Lung (tissue), 12 donors: ENCODE data around the gene IFI35. TPM values are rescaled to one million over a fixed set of nuclear protein-coding genes. Genes with fewer than 3 reads are reported as not detected.

Source experiments
- ATAC-seq: fragments of 200-7000 bp; cut with Tn5 transposase; one replicate; pipeline ENCODE4 v1.9.1; 2020; ENCODE audit warnings: moderate number of reproducible peaks; ENCODE audit not compliant: insufficient read depth, low FRiP score
- DNase-seq, 3 donors: peaks; one replicate each; pipeline ENCODE4 v3.0.0-alpha.2; 2013 to 2017
- H3K27ac ChIP-seq, 2 donors: one replicate each; pipeline ENCODE4 v1.5.1; 2013; ENCODE audit warnings: mild to moderate bottlenecking in 2 of 2, moderate library complexity in 2 of 2, control low read depth in 1 of 2, inconsistent platforms in 1 of 2, low read depth in 1 of 2, low read length in 1 of 2
- H3K27me3 ChIP-seq, 3 donors: one replicate each; pipeline ENCODE4 v1.5.1; 2013; ENCODE audit warnings: low read length in 2 of 3; ENCODE audit not compliant: control insufficient read depth in 3 of 3, insufficient read depth in 3 of 3
- H3K36me3 ChIP-seq, 4 donors: one replicate each; pipeline ENCODE4 v1.5.1; 2013; ENCODE audit warnings: low read length in 4 of 4, mild to moderate bottlenecking in 1 of 4, moderate library complexity in 1 of 4; ENCODE audit not compliant: control insufficient read depth in 4 of 4, insufficient read depth in 4 of 4
- H3K4me1 ChIP-seq, 5 donors: one replicate each; pipeline ENCODE4 v1.5.1; 2013; ENCODE audit warnings: low read length in 5 of 5, mild to moderate bottlenecking in 2 of 5, moderate library complexity in 1 of 5; ENCODE audit not compliant: control insufficient read depth in 5 of 5, insufficient read depth in 5 of 5
- H3K4me3 ChIP-seq: one replicate; pipeline ENCODE4 v1.5.1; 2013; ENCODE audit warnings: mild to moderate bottlenecking, control low read depth, moderate library complexity
- H3K9ac ChIP-seq, 2 donors: one replicate each; pipeline ENCODE4 v1.5.1; 2013; ENCODE audit warnings: low read length in 2 of 2, control low read depth in 1 of 2; ENCODE audit not compliant: insufficient read depth in 1 of 2
- H3K9me3 ChIP-seq, 4 donors: one replicate each; pipeline ENCODE4 v1.5.1; 2013; ENCODE audit warnings: low read length in 3 of 4, mild to moderate bottlenecking in 1 of 4, moderate library complexity in 1 of 4; ENCODE audit not compliant: control insufficient read depth in 4 of 4, insufficient read depth in 3 of 4
- WGBS, 2 donors: extraction: QIAGEN DNeasy Blood & Tissue Kit; methylation state at CpG; one replicate each; pipeline ENCODE4 v1.1.7; 2013; 5-methylcytosine and 5-hydroxymethylcytosine counted together
- polyA plus RNA-seq, 2 donors: library from polyadenylated mRNA; stranded (reverse); fragments of 200-250 nt; gene quantifications; one replicate each; pipeline ENCODE4 v1.2.1, GENCODE V29; 2013
- total RNA-seq, 2 donors: library from RNA; depleted of rRNA in 1 of 2; stranded (reverse); fragments of >200 nt in 1 of 2; gene quantifications; one replicate each; pipeline ENCODE4 v1.2.1, GENCODE V29; 2014 to 2021
- TF ChIP-seq, protein P1 (sequence below): IDR thresholded peaks from 2 replicates; pipeline ENCODE4 v1.5.1; 2012; ENCODE audit warnings: mild to moderate bottlenecking; ENCODE audit errors: control extremely low read depth, extremely low read depth
- donor health status: control.
- donor health status: control.
- donor health status: Bipolar disorder and iron deficiency.
- donor health status: healthy.
- donor health status: DM: yes; HTN: yes; CAD: no.

IFI35 gene
- total and polyA plus RNA-seq, 4 donors: 18.8 to 60.3 (median 38.6) TPM

DNA sequence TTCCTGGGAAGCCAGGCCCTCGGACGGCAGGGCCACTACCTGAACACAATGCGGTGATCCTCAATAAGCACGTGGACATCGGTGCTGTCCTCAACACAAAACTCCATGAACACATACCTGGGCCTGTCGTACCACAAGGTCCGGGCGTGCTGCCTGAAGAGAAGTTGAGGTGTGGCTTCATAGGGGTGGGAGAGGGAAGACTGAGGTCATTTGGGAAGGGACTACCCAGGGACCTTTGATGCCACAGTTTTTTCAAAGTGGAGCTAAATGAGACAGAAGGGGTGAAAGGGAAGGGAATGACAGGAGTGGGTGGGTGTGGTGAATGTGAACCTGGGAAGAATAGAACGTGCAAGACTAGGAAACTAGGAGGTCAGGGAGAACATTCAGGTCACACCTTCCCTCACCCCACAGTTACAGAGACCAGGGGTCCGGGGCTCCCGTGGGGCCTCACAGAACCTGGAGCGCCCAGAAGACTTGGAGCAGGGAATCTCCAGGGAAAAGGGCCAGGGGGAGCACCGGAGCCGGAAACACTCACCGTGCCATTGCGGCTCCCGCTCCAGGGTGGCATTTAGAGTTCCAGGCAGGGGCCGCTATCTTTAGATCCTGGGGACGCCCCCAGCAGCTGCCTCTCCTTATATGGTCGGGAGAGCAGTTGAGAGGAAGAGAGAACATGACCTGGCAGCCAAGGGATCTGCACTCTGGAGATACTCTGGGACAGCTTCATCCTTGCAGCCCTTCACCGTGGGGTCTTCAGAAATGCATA is 26.9 kb upstream of the IFI35 start, which contains the start of gene PTGES3L:
PTGES3L (minus strand) TSS at position 570 of the 763 bp plus-strand sequence; CDS start at position 543, 27 bp downstream.
- H3K27me3 ChIP-seq: no peaks in the 10 kb centered on the region
- peaks cover 0 to 23% (median 10%) of the 10 kb centered on the region in 5 donors for H3K4me1 ChIP-seq
- DNase-seq: peak in 2 of 3 donors; percentile 58 to 69
- 33 to 38% methylated on average over 21 of the region's 21 CpGs for WGBS, 2 donors
- peak within 1 kb of the TSS; percentile 70 to 82 for H3K9ac ChIP-seq
- H3K36me3 ChIP-seq: peaks cover 0 to 3% (median 0%) of the 10 kb centered on the region in 4 donors
- TF ChIP-seq, protein P1, sequence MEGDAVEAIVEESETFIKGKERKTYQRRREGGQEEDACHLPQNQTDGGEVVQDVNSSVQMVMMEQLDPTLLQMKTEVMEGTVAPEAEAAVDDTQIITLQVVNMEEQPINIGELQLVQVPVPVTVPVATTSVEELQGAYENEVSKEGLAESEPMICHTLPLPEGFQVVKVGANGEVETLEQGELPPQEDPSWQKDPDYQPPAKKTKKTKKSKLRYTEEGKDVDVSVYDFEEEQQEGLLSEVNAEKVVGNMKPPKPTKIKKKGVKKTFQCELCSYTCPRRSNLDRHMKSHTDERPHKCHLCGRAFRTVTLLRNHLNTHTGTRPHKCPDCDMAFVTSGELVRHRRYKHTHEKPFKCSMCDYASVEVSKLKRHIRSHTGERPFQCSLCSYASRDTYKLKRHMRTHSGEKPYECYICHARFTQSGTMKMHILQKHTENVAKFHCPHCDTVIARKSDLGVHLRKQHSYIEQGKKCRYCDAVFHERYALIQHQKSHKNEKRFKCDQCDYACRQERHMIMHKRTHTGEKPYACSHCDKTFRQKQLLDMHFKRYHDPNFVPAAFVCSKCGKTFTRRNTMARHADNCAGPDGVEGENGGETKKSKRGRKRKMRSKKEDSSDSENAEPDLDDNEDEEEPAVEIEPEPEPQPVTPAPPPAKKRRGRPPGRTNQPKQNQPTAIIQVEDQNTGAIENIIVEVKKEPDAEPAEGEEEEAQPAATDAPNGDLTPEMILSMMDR: no peak
- H3K4me3 ChIP-seq: peak within 1 kb of the TSS; percentile 96
- no peak for ATAC-seq
- H3K9me3 ChIP-seq: no peaks in the 10 kb centered on the region
- peak within 1 kb of the TSS; percentile 90 to 91 for H3K27ac ChIP-seq

DNA sequence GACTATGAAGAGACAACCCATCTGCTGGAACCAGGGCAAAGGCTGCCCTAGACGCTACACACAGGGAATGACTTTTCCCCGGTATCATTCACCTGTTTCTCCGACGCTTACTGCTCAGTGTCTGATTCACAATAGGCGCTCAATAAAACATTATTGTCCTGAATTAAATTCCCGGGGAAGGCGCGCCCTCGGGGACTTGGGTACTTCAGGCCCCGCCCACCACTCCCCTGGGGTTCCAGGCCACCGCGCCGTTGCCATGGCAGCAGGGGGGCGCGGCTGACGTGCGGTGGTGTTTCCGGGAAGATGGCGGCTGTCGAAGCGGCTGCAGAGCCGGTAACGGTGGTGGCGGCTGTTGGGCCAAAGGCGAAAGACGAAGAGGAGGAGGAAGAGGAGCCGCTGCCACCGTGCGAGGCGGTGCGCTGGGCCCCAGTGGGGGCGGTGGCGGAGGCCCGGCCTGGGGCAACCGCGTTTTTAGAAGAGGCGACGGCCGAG is 26.3 kb upstream of the IFI35 start, which contains the start of gene RUNDC1:
RUNDC1 (plus strand) TSS at position 292 of the 492 bp plus-strand sequence; CDS start at position 304, 12 bp downstream.
- H3K9me3 ChIP-seq: no peaks in the 10 kb centered on the region
- TF ChIP-seq, protein P1: no peak
- no peaks in the 10 kb centered on the region for H3K27me3 ChIP-seq
- 0% methylated on average over 31 to 39 of the region's 39 CpGs for WGBS, 2 donors
- H3K4me1 ChIP-seq: peaks cover 0 to 23% (median 10%) of the 10 kb centered on the region in 5 donors
- H3K9ac ChIP-seq: peak within 1 kb of the TSS; percentile 70 to 82
- peak; percentile 89 for ATAC-seq
- peak; percentile 89 to 92 (median 90) for DNase-seq
- H3K4me3 ChIP-seq: peak within 1 kb of the TSS; percentile 96
- H3K27ac ChIP-seq: peak within 1 kb of the TSS; percentile 90 to 91
- H3K36me3 ChIP-seq: peaks cover 0 to 4% (median 2%) of the 10 kb centered on the region in 4 donors

DNA sequence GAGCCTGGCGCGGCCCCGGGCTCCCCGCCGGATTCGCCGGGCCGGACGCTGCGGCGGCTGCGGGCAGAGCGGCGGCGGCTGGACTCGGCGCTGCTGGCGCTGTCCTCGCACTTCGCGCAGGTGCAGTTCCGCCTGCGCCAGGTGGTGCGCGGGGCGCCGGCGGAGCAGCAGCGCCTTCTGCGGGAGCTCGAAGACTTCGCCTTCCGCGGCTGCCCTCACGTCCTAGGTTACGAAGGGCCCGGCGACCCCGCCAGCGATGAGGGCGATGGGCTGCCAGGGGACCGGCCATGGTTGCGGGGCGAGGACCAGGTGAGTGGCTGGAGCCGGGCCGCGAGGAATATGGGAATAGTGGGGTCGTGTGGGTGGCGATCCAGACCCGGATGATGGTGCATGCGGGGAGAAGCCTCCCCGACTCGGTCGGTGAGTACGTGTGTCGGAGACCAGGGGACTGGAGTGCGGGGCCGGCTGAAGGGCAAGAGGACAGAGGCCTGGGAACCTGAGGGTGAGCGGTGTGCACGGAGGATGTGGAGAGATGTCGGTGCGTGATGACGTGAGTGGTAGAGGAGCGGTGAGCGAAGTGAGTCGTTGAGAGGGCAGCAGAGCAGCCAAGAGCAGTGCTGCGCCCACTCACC is 25.7 kb upstream of the IFI35 start:
- WGBS, 2 donors: 1% methylated on average over 50 to 67 of the region's 67 CpGs
- DNase-seq: peak; percentile 38 to 40 (median 38)

More for the DNA sequence above, 25.7 kb upstream of the IFI35 start:
- H3K9me3 ChIP-seq: no peaks in the 10 kb centered on the region
- H3K36me3 ChIP-seq: peaks cover 0 to 7% (median 3%) of the 10 kb centered on the region in 4 donors
- peaks cover 0 to 23% (median 10%) of the 10 kb centered on the region in 5 donors for H3K4me1 ChIP-seq
- ATAC-seq: peak; percentile 77
- TF ChIP-seq, protein P1: no peak
- H3K9ac ChIP-seq: peak overlapping the region; percentile 69 to 70
- H3K27ac ChIP-seq: peak overlapping the region; percentile 90 to 91
- H3K4me3 ChIP-seq: peak overlapping the region; percentile 96
- H3K27me3 ChIP-seq: no peaks in the 10 kb centered on the region
